Rectal smooth muscle tissue (tissue), 1 donor: ENCODE results near the gene STK38.
"Not testable (repeated sequence)": the region's sequence is repeated elsewhere in the genome, so short reads cannot be mapped to it uniquely, and the experiment has no call there.

Experiments used
- H3K27ac ChIP-seq: one replicate; pipeline ENCODE4 v1.7.0; 2013; ENCODE audit warnings: low read depth, low read length, inconsistent platforms
- H3K27me3 ChIP-seq: one replicate; pipeline ENCODE4 v1.7.0; 2013; ENCODE audit warnings: low read length; ENCODE audit not compliant: control insufficient read depth, insufficient read depth
- H3K36me3 ChIP-seq: one replicate; pipeline ENCODE4 v1.7.0; 2013; ENCODE audit warnings: low read length; ENCODE audit not compliant: control insufficient read depth, insufficient read depth
- H3K4me1 ChIP-seq: one replicate; pipeline ENCODE4 v1.7.0; 2013; ENCODE audit warnings: low read length; ENCODE audit not compliant: control insufficient read depth, insufficient read depth
- H3K4me3 ChIP-seq: one replicate; pipeline ENCODE4 v1.7.0; 2013; ENCODE audit warnings: low read length
- H3K9ac ChIP-seq: one replicate; pipeline ENCODE4 v1.7.0; 2013; ENCODE audit warnings: low read length

The STK38 gene

DNA sequence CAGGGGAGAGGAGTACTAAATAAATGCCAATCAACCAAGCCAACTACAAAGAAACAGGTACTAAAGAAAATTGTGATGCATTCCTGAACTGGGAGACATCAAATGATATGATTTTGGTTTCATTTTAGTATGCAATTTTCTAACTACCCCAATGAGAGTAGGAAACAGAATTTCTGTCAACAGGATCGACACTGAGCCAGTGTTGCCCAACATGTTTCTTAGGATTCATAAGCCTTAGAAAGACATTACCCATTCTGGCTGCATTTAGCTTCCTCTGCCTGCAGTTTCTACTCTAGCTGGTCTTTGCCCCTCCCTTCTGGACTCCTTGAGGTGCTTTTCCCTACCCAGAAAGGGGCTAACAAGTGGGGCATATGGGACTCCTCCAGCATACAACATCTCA is 54.7 kb downstream of the STK38 start:
- Histone ChIP-seq H3K4me3 (no peak overlapping the region), H3K9ac (no peak overlapping the region), H3K36me3 (peaks cover 22% of the 10 kb centered on the region), H3K27ac (no peak overlapping the region), H3K4me1 (peaks cover 4% of the 10 kb centered on the region), H3K27me3 (no peaks in the 10 kb centered on the region)

DNA sequence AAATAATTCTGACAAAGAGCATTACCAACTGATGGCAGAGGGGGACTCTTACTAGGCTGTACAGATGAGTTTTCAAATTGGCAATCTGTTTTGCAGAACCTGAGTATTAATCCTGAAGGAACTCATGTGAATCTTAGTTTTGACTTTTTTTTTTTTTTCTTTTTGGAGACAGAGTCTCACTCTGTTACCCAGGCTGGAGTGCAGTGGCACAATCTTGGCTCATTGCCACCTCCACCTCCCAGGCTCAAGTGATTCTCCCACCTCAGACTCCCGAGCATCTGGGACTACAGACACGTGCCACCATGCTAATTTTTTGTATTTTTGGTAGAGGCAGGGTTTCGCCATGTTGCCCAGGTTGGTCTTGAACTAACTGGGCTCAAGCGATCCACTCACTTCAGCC is 55.2 kb downstream of the STK38 start:
- H3K4me1 ChIP-seq, result peaks cover 4% of the 10 kb centered on the region
- peaks cover 19% of the 10 kb centered on the region for H3K36me3 ChIP-seq
- H3K27me3 ChIP-seq, result no peaks in the 10 kb centered on the region
- no peak overlapping the region for H3K9ac ChIP-seq
- H3K27ac ChIP-seq, result no peak overlapping the region
- no peak overlapping the region for H3K4me3 ChIP-seq

DNA sequence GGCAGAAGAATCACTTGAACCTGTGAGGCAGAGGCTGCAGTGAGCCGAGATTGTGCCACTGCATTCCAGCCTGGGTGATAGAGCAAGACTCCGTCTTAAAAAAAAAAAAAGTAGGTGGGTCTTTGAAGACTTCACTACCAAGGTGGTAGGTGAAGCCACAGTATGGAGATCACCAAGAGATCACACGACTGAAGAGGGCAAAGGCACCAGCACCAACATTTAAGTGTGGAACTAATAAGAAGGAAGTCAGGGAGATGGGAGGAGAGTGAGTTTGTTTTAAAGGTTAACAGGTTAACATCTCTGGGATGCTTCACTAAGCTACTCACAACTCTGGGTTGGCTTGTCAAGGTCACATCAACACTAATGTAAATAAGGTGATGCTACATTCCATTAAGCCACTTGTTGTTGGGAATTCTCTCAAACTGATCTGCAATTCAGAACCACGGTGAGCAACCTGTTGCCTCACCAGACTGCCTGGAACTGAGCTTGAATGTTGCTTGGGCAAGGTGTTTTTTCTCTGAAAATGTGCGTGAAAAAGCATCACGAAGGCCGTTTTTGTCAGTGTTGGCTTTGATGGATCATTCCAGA is 55.8 kb downstream of the STK38 start:
- no peak overlapping the region for H3K4me3 ChIP-seq
- H3K36me3 ChIP-seq, result peaks cover 16% of the 10 kb centered on the region
- no peak overlapping the region for H3K27ac ChIP-seq

DNA sequence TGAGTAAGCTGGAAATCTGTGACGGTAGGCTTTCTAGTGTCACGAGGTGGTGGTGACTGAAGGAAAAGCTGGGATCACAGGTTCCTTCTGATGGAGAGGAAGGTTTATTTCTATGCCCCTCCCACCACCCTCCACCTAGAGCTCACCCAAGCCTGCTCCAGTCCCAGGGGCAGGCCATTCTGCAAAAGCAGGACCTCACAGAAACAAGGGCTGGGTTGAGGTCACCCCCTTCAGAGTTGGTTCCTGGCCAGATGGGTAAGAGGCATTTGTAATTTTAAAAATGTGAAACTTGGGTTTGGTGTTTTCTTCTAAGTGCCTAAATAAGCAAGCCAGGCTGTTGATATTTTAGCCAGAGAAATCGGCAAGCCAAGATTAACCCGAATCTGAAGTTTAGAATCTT is 57.9 kb downstream of the STK38 start:
- Histone ChIP-seq H3K27ac (no peak overlapping the region), H3K36me3 (peaks cover 11% of the 10 kb centered on the region), H3K27me3 (no peaks in the 10 kb centered on the region)

More for the DNA sequence above, 55.8 kb downstream of the STK38 start:
- no peak overlapping the region for H3K9ac ChIP-seq
- no peaks in the 10 kb centered on the region for H3K27me3 ChIP-seq
- peaks cover 4% of the 10 kb centered on the region for H3K4me1 ChIP-seq

DNA sequence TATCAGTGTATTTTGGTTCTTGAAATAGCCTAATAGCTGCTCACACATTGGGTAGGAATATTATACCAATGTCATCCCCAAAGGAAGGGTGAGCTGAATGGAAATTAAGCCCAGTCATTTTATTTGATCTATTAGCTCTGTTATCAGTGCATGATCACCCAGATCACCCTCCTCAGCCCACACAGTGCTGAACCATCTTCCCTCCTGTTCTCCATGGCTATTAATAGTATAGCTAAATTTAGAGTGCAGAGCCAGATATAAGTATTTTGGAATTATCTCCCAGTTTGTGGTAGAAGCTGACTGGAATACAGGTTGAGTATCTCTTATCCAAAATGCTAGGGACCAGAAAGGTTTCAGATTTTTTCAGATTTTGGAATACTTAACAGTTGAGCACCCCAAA is 59.1 kb downstream of the STK38 start:
- Histone ChIP-seq H3K4me3 (no peak overlapping the region), H3K4me1 (peaks cover 4% of the 10 kb centered on the region), H3K36me3 (peaks cover 11% of the 10 kb centered on the region), H3K27ac (no peak overlapping the region), H3K9ac (no peak overlapping the region), H3K27me3 (no peaks in the 10 kb centered on the region)

More for the DNA sequence above, 57.9 kb downstream of the STK38 start:
- Histone ChIP-seq H3K9ac (no peak overlapping the region), H3K4me1 (peaks cover 4% of the 10 kb centered on the region), H3K4me3 (no peak overlapping the region)

DNA sequence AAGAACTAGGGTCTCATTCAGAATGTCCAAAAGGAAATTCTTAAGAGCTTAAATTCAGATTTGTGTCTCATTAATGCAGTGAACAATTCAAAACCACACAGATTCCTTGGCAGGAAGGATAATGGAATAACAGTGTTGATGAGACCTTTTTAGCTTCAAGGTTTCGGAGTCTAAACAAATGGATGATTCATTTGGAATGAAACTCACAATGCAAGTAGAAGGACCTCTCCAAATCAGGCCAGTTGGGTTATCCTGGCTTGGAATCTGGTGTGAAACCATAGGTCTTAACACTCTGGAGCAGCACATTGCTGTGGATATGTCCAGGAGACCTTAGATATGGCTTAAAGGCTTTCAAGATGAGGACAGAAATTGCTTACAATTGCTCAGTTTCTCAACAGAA is 59.6 kb downstream of the STK38 start:
- H3K27me3 ChIP-seq, result no peaks in the 10 kb centered on the region
- H3K4me1 ChIP-seq, result peaks cover 4% of the 10 kb centered on the region
- H3K4me3 ChIP-seq, result no peak overlapping the region
- no peak overlapping the region for H3K27ac ChIP-seq
- no peak overlapping the region for H3K9ac ChIP-seq
- H3K36me3 ChIP-seq, result peaks cover 11% of the 10 kb centered on the region

DNA sequence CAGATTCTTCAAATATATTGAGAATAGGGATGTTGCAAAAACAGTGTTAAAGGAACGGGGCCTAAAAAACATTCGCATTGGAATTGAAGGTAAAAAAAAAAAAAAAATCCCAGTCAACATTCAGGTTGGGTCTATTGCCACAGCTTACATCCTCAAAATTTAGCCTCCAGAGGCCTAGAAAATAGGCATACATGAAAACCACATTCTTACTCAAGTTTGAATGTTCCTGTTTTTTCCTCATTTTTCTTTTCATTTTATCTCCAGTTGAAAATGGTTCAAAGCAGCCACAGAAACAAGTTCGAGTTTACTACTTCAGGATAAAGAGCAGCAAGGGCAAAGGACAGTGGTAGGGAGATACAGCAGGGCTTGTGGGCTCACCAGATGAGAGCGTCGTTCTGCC is 62.5 kb downstream of the STK38 start:
- Histone ChIP-seq H3K4me3 (no peak overlapping the region), H3K27me3 (no peaks in the 10 kb centered on the region), H3K27ac (no peak overlapping the region), H3K9ac (no peak overlapping the region), H3K36me3 (peaks cover 18% of the 10 kb centered on the region), H3K4me1 (peaks cover 4% of the 10 kb centered on the region)

DNA sequence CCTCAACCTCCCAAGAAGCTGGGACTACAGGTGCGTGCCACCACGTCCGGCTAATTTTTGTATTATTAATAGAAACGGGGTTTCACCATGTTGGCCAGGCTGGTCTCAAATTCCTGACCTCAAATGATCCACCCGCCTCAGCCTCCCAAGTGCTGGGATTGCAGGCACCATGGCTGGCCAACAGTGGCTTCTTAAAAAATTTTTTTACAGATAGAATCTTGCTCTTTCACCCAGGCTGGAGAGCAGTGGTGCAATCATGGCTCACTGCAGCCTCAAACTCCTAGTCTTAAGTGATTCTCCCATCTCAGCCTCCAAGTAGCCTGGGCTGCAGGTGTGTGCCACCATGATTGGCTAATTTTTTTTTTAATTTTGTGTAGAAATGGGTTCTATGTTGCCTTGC is 64.0 kb downstream of the STK38 start:
- H3K9ac ChIP-seq, H3K27ac ChIP-seq, H3K27me3 ChIP-seq, H3K4me3 ChIP-seq, H3K4me1 ChIP-seq: not testable (repeated sequence)
- peaks cover 18% of the 10 kb centered on the region for H3K36me3 ChIP-seq

DNA sequence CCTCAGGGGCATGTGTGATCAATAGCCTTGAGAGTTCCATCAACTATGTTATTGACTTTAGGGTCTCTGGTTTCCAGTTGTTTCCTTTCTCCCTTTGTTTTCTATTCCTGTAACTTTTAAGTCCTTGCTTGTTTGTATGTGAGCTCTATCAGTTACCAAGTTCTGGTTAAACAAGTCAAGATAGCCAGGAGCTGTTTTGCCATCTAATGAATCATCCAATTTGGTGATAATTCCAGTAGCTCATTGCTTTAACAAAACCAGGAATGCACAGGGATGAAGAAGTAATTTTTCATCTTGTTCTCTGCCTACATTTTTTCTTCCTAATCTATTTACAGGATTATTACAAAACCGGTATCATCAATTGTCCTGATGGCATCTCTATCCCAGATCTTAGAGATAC is 68.0 kb downstream of the STK38 start:
- no peak overlapping the region for H3K27ac ChIP-seq
- H3K4me1 ChIP-seq, result no peaks in the 10 kb centered on the region
- no peak overlapping the region for H3K9ac ChIP-seq
- no peaks in the 10 kb centered on the region for H3K27me3 ChIP-seq
- peaks cover 14% of the 10 kb centered on the region for H3K36me3 ChIP-seq
- H3K4me3 ChIP-seq, result no peak overlapping the region

DNA sequence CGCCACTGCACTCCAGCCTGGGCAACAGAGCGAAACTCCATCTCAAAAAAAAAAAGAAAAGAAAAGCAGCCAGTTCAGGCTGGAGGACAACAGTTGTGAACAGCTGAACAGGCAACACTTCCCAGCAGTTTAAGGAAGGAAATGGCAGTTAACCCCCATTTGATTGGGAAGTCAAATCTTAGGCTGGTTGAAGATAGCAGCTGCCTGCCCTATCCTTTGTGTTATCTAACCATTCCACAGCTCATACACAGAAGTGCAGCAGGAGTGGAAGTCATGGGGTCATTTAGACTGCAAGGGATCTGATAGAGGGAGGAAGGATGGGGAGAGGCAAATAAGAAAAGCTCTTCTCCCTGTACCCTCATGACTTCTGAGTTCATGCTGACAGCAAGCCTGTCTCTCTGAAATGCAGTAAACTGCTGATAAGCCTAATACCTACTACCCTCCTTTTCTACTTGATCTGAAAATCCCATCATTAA is 69.2 kb downstream of the STK38 start:
- Histone ChIP-seq H3K4me3 (no peak overlapping the region), H3K27me3 (no peaks in the 10 kb centered on the region), H3K27ac (no peak overlapping the region), H3K4me1 (no peaks in the 10 kb centered on the region), H3K9ac (no peak overlapping the region), H3K36me3 (peaks cover 14% of the 10 kb centered on the region)

DNA sequence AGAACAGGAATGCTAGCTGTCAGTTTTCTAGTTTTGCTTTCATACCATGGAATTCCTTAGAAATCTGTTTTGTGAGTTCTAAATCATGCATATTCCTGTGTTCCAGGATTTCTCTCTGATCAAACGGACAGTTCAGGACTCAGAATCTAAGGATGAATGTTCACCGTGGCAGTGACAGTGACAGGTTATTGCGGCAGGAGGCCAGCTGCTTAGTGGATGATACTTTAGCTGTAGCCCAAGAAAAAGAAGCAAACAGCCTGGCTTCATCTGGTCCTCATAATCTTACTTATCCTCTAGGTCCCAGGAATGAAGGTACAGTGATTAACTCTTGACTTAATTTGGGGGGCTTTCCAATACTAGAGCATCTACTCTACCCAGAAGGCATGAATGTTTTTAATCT is 77.3 kb downstream of the STK38 start:
- Histone ChIP-seq H3K36me3 (peaks cover 6% of the 10 kb centered on the region), H3K27me3 (no peaks in the 10 kb centered on the region), H3K9ac (no peak overlapping the region), H3K4me3 (no peak overlapping the region), H3K4me1 (no peaks in the 10 kb centered on the region), H3K27ac (no peak overlapping the region)

DNA sequence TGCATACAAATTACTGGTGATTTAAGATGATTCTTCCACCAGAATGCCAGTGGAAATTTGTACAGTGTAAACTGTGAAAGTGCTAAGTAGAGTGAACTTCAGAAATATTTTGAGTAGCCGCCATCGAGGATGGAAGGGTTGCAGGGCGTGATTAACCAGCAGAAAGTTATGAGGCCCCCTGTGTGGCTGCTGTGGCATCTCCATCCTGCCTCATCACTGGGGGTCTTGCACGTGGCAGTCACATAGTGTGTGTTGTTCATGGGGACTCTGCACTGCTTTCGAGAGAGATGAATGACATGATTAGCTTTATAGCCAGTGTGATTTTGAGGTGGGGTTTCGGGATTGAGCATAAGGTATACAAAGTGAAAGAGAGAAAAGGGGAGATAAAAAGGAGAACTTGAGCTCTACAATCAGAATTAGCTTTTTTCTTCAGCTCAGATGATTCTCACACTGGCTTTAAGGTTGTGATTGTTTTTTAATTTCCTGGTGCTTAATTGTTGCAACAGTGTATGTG is 78.1 kb downstream of the STK38 start:
- no peaks in the 10 kb centered on the region for H3K27me3 ChIP-seq
- no peak overlapping the region for H3K27ac ChIP-seq
- no peaks in the 10 kb centered on the region for H3K4me1 ChIP-seq
- no peak overlapping the region for H3K4me3 ChIP-seq
- no peaks in the 10 kb centered on the region for H3K36me3 ChIP-seq
- H3K9ac ChIP-seq, result no peak overlapping the region

DNA sequence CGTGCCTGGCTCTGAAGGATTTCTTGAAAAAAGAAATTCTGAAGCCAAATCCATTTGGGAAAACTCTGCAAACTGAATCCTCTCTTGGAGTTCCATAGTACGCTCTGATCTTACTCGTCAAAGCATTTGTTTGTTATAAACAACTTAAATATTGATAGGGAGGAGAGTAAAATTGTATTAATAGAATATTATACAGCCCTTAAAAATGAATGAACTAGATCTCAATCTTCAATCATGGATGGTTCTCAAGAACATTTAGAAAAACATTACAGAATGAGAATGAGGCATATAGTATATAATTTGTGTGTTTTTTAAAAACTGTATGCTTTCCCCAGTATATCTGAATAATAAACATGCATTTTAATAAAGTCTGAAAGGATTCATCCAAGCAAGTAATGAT is 79.7 kb downstream of the STK38 start:
- H3K4me1 ChIP-seq, result no peaks in the 10 kb centered on the region
- H3K27me3 ChIP-seq, result no peaks in the 10 kb centered on the region
- H3K9ac ChIP-seq, result no peak overlapping the region
- no peak overlapping the region for H3K27ac ChIP-seq
- no peak overlapping the region for H3K4me3 ChIP-seq
- H3K36me3 ChIP-seq, result no peaks in the 10 kb centered on the region
